HUES64 (cell line): ENCODE data around the gene TBX4.
"Not testable (repeated sequence)": the region's sequence is repeated elsewhere in the genome, so short reads cannot be mapped to it uniquely, and the experiment has no call there.

Experiments used
- H3K27ac ChIP-seq: 2 replicates; pipeline ENCODE4 v1.7.0; 2013; ENCODE audit warnings: low read depth, low read length, inconsistent platforms
- H3K27me3 ChIP-seq: 2 replicates; pipeline ENCODE4 v1.6.1; 2013; ENCODE audit warnings: mild to moderate bottlenecking, low read length; ENCODE audit not compliant: insufficient read depth
- H3K36me3 ChIP-seq: 2 replicates; pipeline ENCODE4 v1.6.1; 2013; ENCODE audit warnings: mild to moderate bottlenecking, low read length; ENCODE audit not compliant: insufficient read depth
- H3K4me1 ChIP-seq: 2 replicates; pipeline ENCODE4 v1.6.1; 2013; ENCODE audit warnings: mild to moderate bottlenecking, low read length, moderate library complexity; ENCODE audit not compliant: insufficient read depth
- H3K4me3 ChIP-seq: 2 replicates; pipeline ENCODE4 v1.5.1; 2013; ENCODE audit warnings: mild to moderate bottlenecking, low read length, moderate library complexity
- H3K9ac ChIP-seq: 2 replicates; pipeline ENCODE4 v1.6.1; 2013; ENCODE audit warnings: mild to moderate bottlenecking, low read depth, low read length
- H3K9me3 ChIP-seq: 2 replicates; pipeline ENCODE4 v1.6.1; 2013; ENCODE audit warnings: low read depth, low read length; ENCODE audit not compliant: insufficient read depth
- WGBS: fragments of 150-250, 120-280 bp; methylation state at CpG from one replicate; pipeline ENCODE4 v1.1.7; 2013; ENCODE audit warnings: missing lambda C conversion rate; 5-methylcytosine and 5-hydroxymethylcytosine counted together

Gene TBX4

GRCh38 chr17:61436995-61437704 lies 15.1 kb upstream of the TBX4 start:
- Histone ChIP-seq H3K9ac (no peak overlapping the region), H3K4me1 (no peaks in the 10 kb centered on the region), H3K27ac (no peak overlapping the region), H3K27me3 (0 out of 2 replicates have a peak, but pooled peaks cover 3% of the 10 kb centered on the region), H3K4me3 (no peak overlapping the region), H3K36me3 (no peaks in the 10 kb centered on the region), H3K9me3 (no peaks in the 10 kb centered on the region)

GRCh38 chr17:61440697-61441096 lies 11.5 kb upstream of the TBX4 start:
- H3K36me3 ChIP-seq: no peaks in the 10 kb centered on the region
- H3K27ac ChIP-seq: no peak overlapping the region
- H3K27me3 ChIP-seq: peaks cover 8% of the 10 kb centered on the region; the same call in 1 of the 2 replicates
- H3K9me3 ChIP-seq: no peaks in the 10 kb centered on the region
- H3K4me3 ChIP-seq: no peak overlapping the region
- no peaks in the 10 kb centered on the region for H3K4me1 ChIP-seq
- H3K9ac ChIP-seq: no peak overlapping the region

- not testable (repeated sequence) for H3K9me3 ChIP-seq, H3K4me1 ChIP-seq, H3K36me3 ChIP-seq, H3K9ac ChIP-seq, H3K4me3 ChIP-seq, H3K27ac ChIP-seq
- 97% methylated on average over 6 of the region's 6 CpGs for WGBS
- peaks cover 16% of the 10 kb centered on the region for H3K27me3 ChIP-seq
Measured at GRCh38 chr17:61441507-61441906, 10.7 kb upstream of the TBX4 start.

- Histone ChIP-seq H3K4me3 (no peak overlapping the region), H3K36me3 (no peaks in the 10 kb centered on the region), H3K4me1 (no peaks in the 10 kb centered on the region), H3K9ac (no peak overlapping the region), H3K9me3 (no peaks in the 10 kb centered on the region), H3K27ac (no peak overlapping the region), H3K27me3 (peaks cover 24% of the 10 kb centered on the region)
- WGBS: 65% methylated on average over 4 of the region's 4 CpGs
Measured at GRCh38 chr17:61442136-61442775, 10.0 kb upstream of the TBX4 start.

GRCh38 chr17:61442878-61443474 lies 9.2 kb upstream of the TBX4 start:
- Histone ChIP-seq H3K4me3 (no peak overlapping the region), H3K36me3 (no peaks in the 10 kb centered on the region), H3K27ac (no peak overlapping the region), H3K9ac (no peak overlapping the region), H3K4me1 (no peaks in the 10 kb centered on the region), H3K27me3 (peaks cover 28% of the 10 kb centered on the region), H3K9me3 (no peaks in the 10 kb centered on the region)
- WGBS: 89% methylated on average over 11 of the region's 11 CpGs

- Histone ChIP-seq H3K9ac (no peak overlapping the region), H3K27me3 (peaks cover 34% of the 10 kb centered on the region), H3K4me1 (no peaks in the 10 kb centered on the region), H3K36me3 (no peaks in the 10 kb centered on the region), H3K4me3 (no peak overlapping the region), H3K27ac (no peak overlapping the region), H3K9me3 (no peaks in the 10 kb centered on the region)
- 88% methylated on average over 17 of the region's 18 CpGs for WGBS
Measured at GRCh38 chr17:61443475-61443882, 8.7 kb upstream of the TBX4 start.

- H3K36me3 ChIP-seq: no peaks in the 10 kb centered on the region
- no peak overlapping the region for H3K4me3 ChIP-seq
- 93% methylated on average over 13 of the region's 13 CpGs for WGBS
- no peak overlapping the region for H3K9ac ChIP-seq
- H3K9me3 ChIP-seq: no peaks in the 10 kb centered on the region
- H3K27ac ChIP-seq: no peak overlapping the region
- peaks cover 39% of the 10 kb centered on the region for H3K27me3 ChIP-seq
- H3K4me1 ChIP-seq: no peaks in the 10 kb centered on the region
Measured at GRCh38 chr17:61444075-61444474, 8.1 kb upstream of the TBX4 start.

GRCh38 chr17:61444831-61445230 lies 7.4 kb upstream of the TBX4 start:
- H3K27me3 ChIP-seq: peaks cover 47% of the 10 kb centered on the region
- WGBS: 85% methylated on average over 6 of the region's 6 CpGs
- H3K4me3 ChIP-seq: no peak overlapping the region
- no peaks in the 10 kb centered on the region for H3K9me3 ChIP-seq
- no peaks in the 10 kb centered on the region for H3K36me3 ChIP-seq
- H3K27ac ChIP-seq: no peak overlapping the region
- H3K9ac ChIP-seq: no peak overlapping the region
- no peaks in the 10 kb centered on the region for H3K4me1 ChIP-seq

GRCh38 chr17:61447358-61447757 lies 4.9 kb upstream of the TBX4 start:
- no peak overlapping the region for H3K4me3 ChIP-seq
- H3K4me1 ChIP-seq: no peaks in the 10 kb centered on the region
- H3K36me3 ChIP-seq: no peaks in the 10 kb centered on the region
- H3K27ac ChIP-seq: no peak overlapping the region
- H3K9me3 ChIP-seq: no peaks in the 10 kb centered on the region
- H3K27me3 ChIP-seq: peaks cover 72% of the 10 kb centered on the region
- H3K9ac ChIP-seq: no peak overlapping the region

- H3K4me3 ChIP-seq: no peak overlapping the region
- H3K4me1 ChIP-seq: no peaks in the 10 kb centered on the region
- no peaks in the 10 kb centered on the region for H3K9me3 ChIP-seq
- peaks cover 79% of the 10 kb centered on the region for H3K27me3 ChIP-seq
- 83% methylated on average over 2 of the region's 2 CpGs for WGBS
- H3K9ac ChIP-seq: no peak overlapping the region
- H3K27ac ChIP-seq: no peak overlapping the region
- H3K36me3 ChIP-seq: no peaks in the 10 kb centered on the region
Measured at GRCh38 chr17:61448042-61448441, 4.2 kb upstream of the TBX4 start.

- H3K36me3 ChIP-seq, H3K4me1 ChIP-seq, H3K9ac ChIP-seq, H3K4me3 ChIP-seq, H3K9me3 ChIP-seq, H3K27ac ChIP-seq: not testable (repeated sequence)
- WGBS: 83% methylated on average over 4 of the region's 4 CpGs
- H3K27me3 ChIP-seq: peaks cover 88% of the 10 kb centered on the region
Measured at GRCh38 chr17:61449140-61449539, 3.1 kb upstream of the TBX4 start.
